Muscle of leg (tissue), 11 donors: ENCODE data around the gene MYPOP. TPM values are rescaled to one million over a fixed set of nuclear protein-coding genes. Genes with fewer than 3 reads are reported as not detected.

Experiments used
- DNase-seq: peaks from one replicate; pipeline ENCODE4 v3.0.0; 2013
- H3K27ac ChIP-seq: one replicate; pipeline ENCODE4 v1.5.1; 2013; ENCODE audit warnings: mild to moderate bottlenecking, low read length, control low read depth
- H3K27me3 ChIP-seq: one replicate; pipeline ENCODE4 v1.6.1; 2013; ENCODE audit warnings: low read length; ENCODE audit not compliant: control insufficient read depth, insufficient read depth
- H3K36me3 ChIP-seq: one replicate; pipeline ENCODE4 v1.6.1; 2013; ENCODE audit warnings: low read length; ENCODE audit not compliant: control insufficient read depth, insufficient read depth
- H3K4me1 ChIP-seq: one replicate; pipeline ENCODE4 v1.6.1; 2013; ENCODE audit warnings: low read length; ENCODE audit not compliant: control insufficient read depth, insufficient read depth
- H3K4me3 ChIP-seq: one replicate; pipeline ENCODE4 v1.5.1; 2013; ENCODE audit warnings: low read length, control low read depth
- H3K9me3 ChIP-seq: replicated peaks from 2 replicates; pipeline ENCODE4 v1.6.1; 2013; ENCODE audit warnings: low read depth, low read length; ENCODE audit not compliant: control insufficient read depth
- WGBS: methylation state at CpG from one replicate; pipeline ENCODE4 v1.1.5; 2013; ENCODE audit warnings: missing lambda C conversion rate; ENCODE audit not compliant: insufficient coverage; 5-methylcytosine and 5-hydroxymethylcytosine counted together
- polyA plus RNA-seq, 8 donors: library from polyadenylated mRNA; unstranded; fragments of 120-200 nt; gene quantifications; one replicate each; pipeline versions ENCODE4 v1.2.1 to v1.2.3, GENCODE V29; 2013; ENCODE audit warnings: inconsistent platforms in 1 of 8, low replicate concordance in 1 of 8; ENCODE audit not compliant: insufficient read length in 8 of 8, insufficient read depth in 1 of 8
- total RNA-seq: library from RNA; stranded (reverse); fragments of 120-200 nt; gene quantifications from one replicate; pipeline ENCODE4 v1.2.4, GENCODE V29; 2013

The MYPOP gene
- total and polyA plus RNA-seq, 9 donors = 1.3 to 5.5 (median 4.2) TPM

DNA sequence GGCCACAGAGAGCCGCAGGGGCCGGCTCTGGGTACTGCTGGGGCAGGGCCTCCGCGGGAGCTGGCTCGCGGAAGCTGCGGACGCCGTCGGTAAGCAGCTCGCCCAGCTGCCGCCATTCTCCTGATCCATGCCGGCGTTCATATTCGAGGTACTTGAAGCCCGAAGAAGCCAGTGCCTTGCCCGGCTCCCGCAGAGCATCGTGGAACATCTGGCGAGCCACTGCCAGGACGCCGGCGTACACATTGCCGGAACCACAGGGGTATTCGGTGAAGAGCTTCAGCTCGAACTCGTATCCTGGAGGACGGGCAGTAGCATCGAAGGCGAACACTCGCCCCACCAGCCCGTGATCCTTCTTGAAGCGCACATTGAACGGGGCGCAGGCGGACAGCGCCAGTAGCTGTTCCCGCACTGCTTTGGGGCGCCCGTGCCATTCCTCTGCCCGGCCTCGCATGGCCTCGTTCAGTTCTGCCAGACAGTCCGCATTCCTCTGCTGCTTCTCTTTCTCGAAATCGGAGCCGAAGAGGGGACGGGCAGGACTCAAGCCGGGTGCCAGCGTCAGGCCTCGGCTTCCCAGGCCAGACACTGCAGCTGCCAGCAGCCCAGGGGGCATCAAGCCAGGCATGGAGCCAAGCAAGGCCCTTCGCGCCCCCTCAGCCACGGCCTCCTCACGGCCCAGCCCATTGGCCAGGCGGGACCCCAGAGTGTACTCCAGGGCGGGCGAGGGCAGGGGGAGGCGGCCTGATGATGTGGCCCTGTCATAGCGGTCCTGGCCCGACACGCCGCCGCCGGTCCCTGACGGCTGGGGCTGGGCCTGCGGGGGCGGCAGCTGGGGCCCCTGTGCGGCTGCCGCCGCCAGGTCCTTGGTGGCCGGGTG is 17.5 kb downstream of the MYPOP start:
- H3K27ac ChIP-seq = peak overlapping the region; percentile 84
- H3K4me3 ChIP-seq = peak overlapping the region; percentile 46
- WGBS = 52% methylated on average over 72 of the region's 72 CpGs
- no peaks in the 10 kb centered on the region for H3K27me3 ChIP-seq
- H3K9me3 ChIP-seq = no peaks in the 10 kb centered on the region
- peaks cover 46% of the 10 kb centered on the region for H3K4me1 ChIP-seq
- H3K36me3 ChIP-seq = peaks cover 20% of the 10 kb centered on the region
- DNase-seq = peak; percentile 58

DNA sequence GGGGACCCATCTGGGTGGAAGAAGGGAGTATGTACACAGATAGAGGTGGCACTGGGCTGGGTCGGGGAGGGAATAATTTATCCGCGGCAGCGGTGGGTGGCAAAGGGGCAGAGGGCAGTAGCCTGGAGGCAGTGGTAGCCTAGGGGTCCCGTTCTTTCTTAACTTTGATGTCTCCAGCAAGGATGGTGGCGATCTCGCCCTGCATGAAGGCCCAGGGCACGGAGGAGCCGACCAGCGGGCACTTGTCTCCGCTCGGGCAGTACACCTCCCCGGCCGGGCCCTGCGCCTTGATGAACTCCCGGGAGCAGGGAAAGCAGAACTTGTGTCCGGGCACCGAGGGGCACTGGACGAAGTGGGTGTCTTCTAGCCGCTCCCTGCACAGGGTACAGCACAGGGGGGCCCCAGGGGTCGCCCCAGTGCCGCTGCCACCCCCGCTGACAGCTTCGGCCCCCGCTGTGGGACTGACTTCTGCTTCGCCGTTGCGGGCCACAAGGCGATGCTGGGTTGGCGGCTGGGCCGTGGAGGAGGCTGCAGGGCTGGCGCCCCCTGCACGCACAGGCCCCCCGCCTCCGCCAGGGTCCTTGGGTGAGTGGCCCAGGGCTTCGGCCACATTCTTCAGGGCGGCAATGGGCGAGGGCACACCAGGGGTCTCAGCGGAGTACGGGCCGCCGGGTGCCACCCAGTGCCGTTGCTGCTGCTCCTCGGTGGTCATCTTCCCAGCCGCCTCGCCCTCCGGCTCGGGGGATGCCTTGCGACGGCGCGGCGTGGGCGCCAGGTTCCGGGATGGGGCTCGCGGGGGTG is 18.3 kb downstream of the MYPOP start:
- Histone ChIP-seq H3K27me3 (peaks cover 2% of the 10 kb centered on the region), H3K4me1 (peaks cover 46% of the 10 kb centered on the region), H3K4me3 (no peak overlapping the region), H3K9me3 (no peaks in the 10 kb centered on the region), H3K27ac (no peak overlapping the region), H3K36me3 (peaks cover 20% of the 10 kb centered on the region)
- WGBS = 86% methylated on average over 55 of the region's 57 CpGs
- DNase-seq = no peak

- Histone ChIP-seq H3K9me3 (no peaks in the 10 kb centered on the region), H3K4me1 (peaks cover 46% of the 10 kb centered on the region), H3K36me3 (peaks cover 20% of the 10 kb centered on the region), H3K27me3 (peaks cover 2% of the 10 kb centered on the region), H3K27ac (no peak overlapping the region), H3K4me3 (no peak overlapping the region)
- DNase-seq = no peak
- no CpG with 5 or more reads among the region's 5 CpGs for WGBS
Measured at GRCh38 chr19:45883586-45883880, 18.9 kb downstream of the MYPOP start.

GRCh38 chr19:45882652-45883585 is 19.5 kb downstream of the MYPOP start:
- H3K4me1 ChIP-seq = peaks cover 46% of the 10 kb centered on the region
- no peak overlapping the region for H3K4me3 ChIP-seq
- peaks cover 20% of the 10 kb centered on the region for H3K36me3 ChIP-seq
- peaks cover 2% of the 10 kb centered on the region for H3K27me3 ChIP-seq
- WGBS = 7% methylated on average over 28 of the region's 47 CpGs
- H3K27ac ChIP-seq = no peak overlapping the region
- DNase-seq = peak; percentile 85
- no peaks in the 10 kb centered on the region for H3K9me3 ChIP-seq

GRCh38 chr19:45881909-45882528 is 20.4 kb downstream of the MYPOP start:
- WGBS = 37% methylated on average over 3 of the region's 4 CpGs

DNA sequence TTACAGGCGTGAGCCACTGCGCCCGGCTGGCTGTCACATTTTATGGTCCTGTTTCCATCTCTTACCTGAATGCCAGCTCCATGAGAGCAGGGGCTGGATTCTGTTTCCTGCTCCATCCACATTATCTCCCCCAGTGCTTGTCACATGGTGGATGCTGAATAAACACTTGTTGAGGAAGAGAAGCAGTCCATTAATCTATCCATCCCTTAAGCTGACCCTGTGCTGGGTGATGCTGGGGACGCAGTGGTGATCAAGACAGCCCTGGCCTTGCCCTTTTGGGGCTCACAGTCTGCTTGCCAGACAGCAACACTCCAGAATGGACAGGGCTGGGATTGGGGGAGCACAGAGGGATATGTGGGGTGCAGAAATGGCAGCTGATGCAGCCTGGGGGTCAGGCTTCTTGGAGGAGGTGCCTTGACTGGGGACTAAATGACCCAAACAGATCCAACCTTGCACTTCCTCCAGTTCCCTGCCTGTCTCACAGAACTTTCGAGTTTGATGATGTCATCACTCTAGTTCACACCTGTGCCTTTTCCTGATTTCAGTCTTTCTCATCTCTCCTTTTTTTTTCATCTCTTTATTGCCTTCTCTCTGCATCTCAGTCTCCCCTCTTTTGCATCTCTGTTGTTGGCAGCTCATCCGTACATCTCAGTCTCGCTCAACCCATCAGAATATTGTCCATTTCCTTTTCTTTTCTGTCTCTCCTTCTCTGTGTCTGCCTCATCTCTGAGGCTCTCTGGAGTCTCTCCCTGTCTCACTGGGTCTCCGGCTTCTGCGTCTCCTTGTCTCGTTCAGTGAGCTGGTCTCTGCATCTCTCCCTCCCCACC is 21.1 kb downstream of the MYPOP start:
- Histone ChIP-seq H3K4me3 (no peak overlapping the region), H3K9me3 (no peaks in the 10 kb centered on the region), H3K4me1 (peaks cover 48% of the 10 kb centered on the region), H3K36me3 (peaks cover 20% of the 10 kb centered on the region), H3K27me3 (peaks cover 8% of the 10 kb centered on the region), H3K27ac (no peak overlapping the region)
- WGBS = 60% methylated on average over 10 of the region's 10 CpGs
- DNase-seq = no peak

More at GRCh38 chr19:45881909-45882528, 20.4 kb downstream of the MYPOP start:
- peaks cover 20% of the 10 kb centered on the region for H3K36me3 ChIP-seq
- peaks cover 45% of the 10 kb centered on the region for H3K4me1 ChIP-seq
- no peak overlapping the region for H3K27ac ChIP-seq
- DNase-seq = no peak
- peaks cover 4% of the 10 kb centered on the region for H3K27me3 ChIP-seq
- no peak overlapping the region for H3K4me3 ChIP-seq
- no peaks in the 10 kb centered on the region for H3K9me3 ChIP-seq

DNA sequence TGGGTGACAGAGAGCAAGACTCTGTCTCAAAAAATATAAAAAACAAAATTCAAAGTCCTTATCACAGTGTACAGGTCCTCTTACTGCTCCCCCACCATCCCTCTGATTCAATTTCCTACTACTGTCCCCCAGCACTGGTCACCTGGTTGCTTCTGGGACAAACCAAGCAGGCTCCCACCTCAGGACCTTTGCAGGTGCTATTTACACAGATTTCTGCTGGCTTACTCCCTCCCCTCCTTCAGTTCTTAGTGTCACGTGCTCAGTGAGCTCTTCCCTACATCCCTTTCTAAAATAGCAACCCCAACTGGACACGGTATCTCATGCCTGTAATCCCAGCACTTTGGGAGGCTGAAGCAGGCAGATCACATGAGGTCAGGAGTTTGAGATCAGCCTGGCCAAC is 22.4 kb downstream of the MYPOP start:
- Histone ChIP-seq H3K27me3 (peaks cover 19% of the 10 kb centered on the region), H3K4me1 (peaks cover 44% of the 10 kb centered on the region), H3K4me3 (no peak overlapping the region), H3K27ac (no peak overlapping the region), H3K9me3 (no peaks in the 10 kb centered on the region), H3K36me3 (peaks cover 20% of the 10 kb centered on the region)
- DNase-seq = no peak
- 39% methylated on average over 2 of the region's 2 CpGs for WGBS

- H3K4me1 ChIP-seq = peaks cover 35% of the 10 kb centered on the region
- peaks cover 14% of the 10 kb centered on the region for H3K36me3 ChIP-seq
- H3K4me3 ChIP-seq = no peak overlapping the region
- DNase-seq = no peak
- H3K27ac ChIP-seq = no peak overlapping the region
- WGBS = 58% methylated on average over 3 of the region's 8 CpGs
- H3K27me3 ChIP-seq = peaks cover 23% of the 10 kb centered on the region
- no peaks in the 10 kb centered on the region for H3K9me3 ChIP-seq
Measured at GRCh38 chr19:45879055-45879454, 23.4 kb downstream of the MYPOP start.
